ES-I3 (cell line): ENCODE data around the gene EHBP1.

Source experiments
- H3K36me3 ChIP-seq: 2 replicates; pipeline ENCODE4 v1.6.1; 2013; ENCODE audit warnings: mild to moderate bottlenecking, low read length, control low read depth, moderate library complexity; ENCODE audit not compliant: insufficient read depth
- H3K4me1 ChIP-seq: 2 replicates; pipeline ENCODE4 v1.6.1; 2013; ENCODE audit warnings: mild to moderate bottlenecking, control low read depth, low read length; ENCODE audit not compliant: insufficient read depth
- H3K9ac ChIP-seq: 2 replicates; pipeline ENCODE4 v1.6.1; 2013; ENCODE audit warnings: low read depth, mild to moderate bottlenecking, low read length, moderate library complexity
- H3K9me3 ChIP-seq: 2 replicates; pipeline ENCODE4 v1.6.1; 2013; ENCODE audit warnings: mild to moderate bottlenecking, low read length, moderate library complexity; ENCODE audit not compliant: control insufficient read depth, insufficient read depth

Gene EHBP1

DNA sequence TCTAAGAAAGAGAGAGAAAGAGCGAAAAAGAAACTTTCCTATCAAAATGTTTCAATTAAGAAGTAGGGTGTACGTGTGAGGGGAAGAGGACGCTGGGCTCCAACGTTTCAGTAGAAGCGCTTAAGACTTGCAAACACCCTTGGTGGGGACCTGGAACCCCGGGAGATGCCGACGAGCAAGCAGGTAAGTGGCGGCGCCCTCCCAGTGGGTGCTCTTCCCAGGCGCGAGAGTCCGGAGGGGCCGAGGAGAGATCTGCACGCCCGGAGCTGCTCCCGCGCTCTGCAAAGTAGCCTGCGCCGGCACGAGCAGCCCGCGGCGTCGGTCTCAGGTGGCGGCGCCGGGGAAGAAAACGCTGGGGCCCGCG lies 344.4 kb downstream of the EHBP1 start:
- no peaks in the 10 kb centered on the region for H3K9me3 ChIP-seq
- H3K36me3 ChIP-seq, result no peaks in the 10 kb centered on the region
- peak overlapping the region; percentile 61 for H3K9ac ChIP-seq
- H3K4me1 ChIP-seq, result peaks cover 24% of the 10 kb centered on the region

DNA sequence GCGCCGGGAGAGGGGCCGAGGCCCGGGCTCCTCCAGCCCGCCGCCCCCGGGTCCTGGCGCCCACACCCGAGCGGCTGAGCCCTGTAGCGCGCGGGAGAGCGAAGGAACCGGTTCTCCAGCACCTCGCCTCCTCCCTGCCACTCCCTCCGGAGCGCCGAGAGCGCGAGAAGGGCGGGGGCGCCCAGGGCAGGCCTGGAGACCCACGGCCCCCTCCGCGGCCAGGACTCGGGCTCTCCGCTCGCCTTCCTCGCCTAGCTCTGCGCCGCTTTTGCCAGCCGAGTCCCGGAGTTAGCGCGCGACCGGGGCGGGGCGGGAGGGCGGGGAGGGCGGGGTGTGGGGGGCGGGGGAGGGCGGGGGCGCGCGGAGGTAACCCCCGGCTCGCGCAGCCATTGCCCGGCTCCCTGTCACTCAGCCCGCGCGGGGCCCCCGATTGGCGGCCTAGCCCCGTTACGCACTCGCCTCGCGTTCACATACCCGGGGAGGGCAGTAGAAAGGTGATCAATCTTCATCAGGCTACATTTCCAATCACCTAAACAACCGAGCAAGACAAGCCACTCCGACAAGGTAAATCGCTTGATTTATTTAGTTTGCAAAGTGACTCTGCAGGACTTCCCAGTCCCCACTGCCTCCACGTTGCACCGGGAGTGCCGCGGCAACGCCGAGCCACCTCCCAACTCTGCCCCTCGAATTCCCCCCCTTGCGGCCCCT lies 345.0 kb downstream of the EHBP1 start, which contains the start of gene OTX1:
OTX1 (plus strand) TSS at position 497 of the 708 bp plus-strand sequence. CDS start 2,161 bp downstream, outside the sequence.
- Histone ChIP-seq H3K4me1 (peaks cover 20% of the 10 kb centered on the region), H3K36me3 (no peaks in the 10 kb centered on the region), H3K9ac (peak within 1 kb of the TSS; percentile 66), H3K9me3 (no peaks in the 10 kb centered on the region)

DNA sequence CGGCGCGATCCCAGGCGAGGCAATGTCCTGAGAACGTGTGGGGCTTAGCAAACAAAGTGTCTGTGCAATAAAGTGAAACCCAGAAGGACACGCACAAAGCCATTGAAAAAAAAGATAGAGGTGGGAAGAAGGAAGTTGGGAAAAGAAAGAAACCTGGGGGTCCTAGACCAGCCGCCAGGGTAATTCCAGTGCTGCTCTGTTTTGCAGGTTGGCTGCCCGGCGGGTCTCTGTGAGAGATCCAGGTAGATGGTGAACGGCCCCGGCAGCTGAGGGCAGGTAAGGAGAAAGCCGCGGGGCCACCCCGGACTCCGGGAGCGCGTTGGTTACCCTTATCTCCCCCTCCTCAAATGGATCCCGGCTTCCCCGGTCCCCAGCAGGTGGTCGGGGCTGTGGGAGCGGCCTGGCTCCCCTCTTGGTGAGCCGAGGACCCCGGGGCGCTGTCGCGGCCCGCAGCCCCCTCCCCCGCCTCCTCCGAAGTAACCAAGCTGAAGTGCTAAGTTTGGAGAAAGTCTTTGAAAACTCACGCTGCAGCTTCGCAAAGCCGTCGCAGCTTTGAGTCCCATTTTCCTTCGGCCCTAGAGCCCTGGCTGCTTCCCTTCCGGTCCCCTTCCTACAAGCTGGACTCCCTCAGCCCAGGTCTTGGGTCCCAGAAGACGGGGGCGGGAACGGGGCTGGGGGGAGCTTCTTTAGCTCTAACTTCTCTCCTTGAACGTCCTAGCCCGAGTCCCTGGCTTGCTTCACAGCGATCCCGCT lies 345.7 kb downstream of the EHBP1 start:
- H3K9ac ChIP-seq, result peak overlapping the region; percentile 66
- H3K9me3 ChIP-seq, result no peaks in the 10 kb centered on the region
- H3K36me3 ChIP-seq, result no peaks in the 10 kb centered on the region
- peaks cover 15% of the 10 kb centered on the region for H3K4me1 ChIP-seq

DNA sequence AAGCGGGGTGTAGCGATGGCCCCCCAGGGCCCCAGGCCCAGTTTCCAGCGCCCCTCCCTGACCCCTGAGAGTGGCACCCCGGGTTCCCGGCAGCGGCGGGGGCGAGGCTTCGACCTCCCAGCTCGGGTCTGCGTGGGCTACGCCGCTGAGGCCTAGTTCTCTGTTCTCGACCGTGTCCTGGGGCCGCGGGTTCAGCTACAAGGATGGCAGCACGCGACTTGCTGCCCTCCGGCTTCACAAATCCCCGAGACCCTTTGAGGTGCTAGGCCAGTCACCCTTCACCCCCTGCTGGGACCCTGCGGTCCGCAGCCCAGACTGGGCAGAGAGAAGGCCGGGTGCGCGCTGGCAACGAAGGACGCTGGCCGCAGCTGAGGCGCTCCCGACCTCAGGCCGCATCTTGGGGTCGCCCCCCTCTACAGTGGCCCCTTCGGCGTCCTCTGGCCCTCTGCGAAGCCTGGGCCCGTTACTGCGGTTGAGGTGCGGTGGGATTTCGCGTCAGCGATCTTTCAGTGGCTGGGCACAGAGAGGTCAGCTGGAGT lies 346.4 kb downstream of the EHBP1 start:
- no peaks in the 10 kb centered on the region for H3K9me3 ChIP-seq
- H3K36me3 ChIP-seq, result no peaks in the 10 kb centered on the region
- peak overlapping the region; percentile 25 for H3K9ac ChIP-seq
- H3K4me1 ChIP-seq, result peaks cover 14% of the 10 kb centered on the region

DNA sequence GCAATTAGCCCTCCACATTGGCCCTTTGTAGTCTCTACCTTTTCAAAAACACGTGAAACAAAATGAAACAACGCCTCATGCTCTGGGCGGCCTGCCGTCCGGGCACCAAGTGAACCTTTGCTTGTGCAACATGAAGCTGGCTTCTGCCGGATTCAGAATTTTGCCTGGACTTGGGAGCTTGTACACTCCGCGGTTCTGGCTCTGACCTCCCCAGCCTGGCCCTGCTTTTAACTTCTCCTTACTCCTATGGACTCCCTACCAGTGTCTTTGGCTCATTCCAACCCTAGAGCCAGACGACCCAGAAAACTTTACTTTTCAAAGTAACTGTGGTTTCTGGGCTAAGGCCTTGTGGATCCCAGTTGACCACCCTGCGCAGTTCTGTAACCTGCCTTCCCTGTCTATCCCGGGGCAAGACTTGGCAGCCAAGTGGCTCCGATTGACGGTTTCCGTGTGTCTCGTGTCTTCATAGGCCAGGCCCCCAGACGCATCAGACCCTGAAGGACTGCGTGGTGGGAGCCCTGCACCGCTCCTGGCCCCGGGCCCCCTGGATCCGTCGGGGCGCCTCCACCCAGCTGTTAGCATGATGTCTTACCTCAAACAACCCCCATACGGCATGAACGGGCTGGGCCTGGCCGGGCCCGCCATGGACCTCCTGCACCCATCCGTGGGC lies 347.0 kb downstream of the EHBP1 start:
- H3K9me3 ChIP-seq, result no peaks in the 10 kb centered on the region
- H3K9ac ChIP-seq, result peak overlapping the region; percentile 25
- H3K36me3 ChIP-seq, result no peaks in the 10 kb centered on the region
- H3K4me1 ChIP-seq, result peaks cover 14% of the 10 kb centered on the region

DNA sequence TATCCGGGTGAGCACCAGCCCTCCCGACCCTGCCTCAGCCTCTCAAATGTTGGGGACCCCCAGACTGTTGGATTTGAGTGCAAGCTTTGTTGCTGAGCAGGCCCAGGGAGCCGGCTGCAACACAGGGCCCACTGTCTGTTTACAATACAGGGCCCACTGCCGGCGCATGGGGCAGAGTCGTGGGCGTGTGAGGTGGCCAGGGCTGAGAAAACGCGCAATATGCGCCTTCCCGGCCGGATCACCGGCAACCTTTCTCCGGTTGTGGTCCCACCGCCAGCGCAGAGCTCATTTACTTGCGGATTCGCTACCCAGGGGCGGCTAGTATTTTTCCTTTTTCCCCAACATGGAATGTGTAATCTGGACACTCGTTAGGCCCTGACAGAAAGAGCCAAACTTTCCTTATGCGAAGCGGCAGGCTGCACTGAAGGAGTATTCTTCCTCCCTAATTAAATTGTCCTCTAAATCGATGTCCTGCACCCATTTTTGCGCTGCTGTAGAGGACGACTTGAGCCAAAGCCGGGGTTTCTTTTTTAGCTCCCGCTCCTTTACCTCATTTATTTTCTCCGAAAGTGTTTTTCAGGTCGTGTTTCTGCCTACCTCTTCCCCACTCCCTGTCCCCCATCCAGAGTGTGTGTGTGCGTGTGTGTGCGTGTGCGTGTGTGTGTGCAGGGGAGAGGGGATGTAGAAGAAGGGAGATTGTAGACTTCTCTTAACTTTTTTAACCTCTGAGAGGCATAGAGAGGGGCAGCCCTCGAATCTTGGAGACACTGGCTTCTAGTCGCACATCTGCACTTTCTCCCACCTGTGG lies 347.8 kb downstream of the EHBP1 start:
- Histone ChIP-seq H3K4me1 (peaks cover 14% of the 10 kb centered on the region), H3K9ac (peak overlapping the region; percentile 26; the same call in 1 of the 2 replicates), H3K9me3 (no peaks in the 10 kb centered on the region), H3K36me3 (no peaks in the 10 kb centered on the region)

DNA sequence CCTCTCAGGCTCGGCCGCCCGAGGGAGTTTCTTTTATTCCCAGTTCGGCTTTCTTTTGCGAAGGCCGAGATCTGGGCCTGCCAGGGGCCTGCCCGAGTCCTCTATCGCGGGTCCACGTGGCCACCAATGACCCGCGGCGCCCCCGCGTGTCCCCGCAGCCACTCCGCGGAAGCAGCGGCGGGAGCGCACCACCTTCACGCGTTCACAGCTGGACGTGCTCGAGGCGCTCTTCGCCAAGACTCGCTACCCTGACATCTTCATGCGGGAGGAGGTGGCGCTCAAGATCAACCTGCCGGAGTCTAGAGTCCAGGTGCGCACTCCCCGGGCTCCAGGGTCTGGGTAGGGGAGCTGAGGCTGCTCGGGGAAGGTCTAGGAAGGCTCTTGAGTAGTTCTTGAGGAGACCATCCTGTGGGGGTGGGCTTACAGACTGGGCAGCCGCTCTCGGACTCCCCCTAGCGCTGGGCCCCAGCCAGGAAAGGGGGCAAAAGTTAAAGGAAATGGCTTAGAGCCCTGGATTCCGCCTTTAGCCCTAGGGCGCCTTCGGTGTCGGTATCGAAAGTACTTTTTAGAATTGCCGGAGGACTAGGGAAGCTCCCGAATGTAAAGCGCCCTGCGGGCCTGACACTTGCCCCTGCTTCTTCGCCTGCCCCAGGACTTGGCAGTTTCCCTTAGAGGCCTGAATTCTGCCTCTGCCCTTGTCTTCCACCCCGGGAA lies 348.5 kb downstream of the EHBP1 start:
- H3K4me1 ChIP-seq, result peaks cover 14% of the 10 kb centered on the region
- H3K9me3 ChIP-seq, result no peaks in the 10 kb centered on the region
- peak overlapping the region; percentile 26; the same call in 1 of the 2 replicates for H3K9ac ChIP-seq
- no peaks in the 10 kb centered on the region for H3K36me3 ChIP-seq

DNA sequence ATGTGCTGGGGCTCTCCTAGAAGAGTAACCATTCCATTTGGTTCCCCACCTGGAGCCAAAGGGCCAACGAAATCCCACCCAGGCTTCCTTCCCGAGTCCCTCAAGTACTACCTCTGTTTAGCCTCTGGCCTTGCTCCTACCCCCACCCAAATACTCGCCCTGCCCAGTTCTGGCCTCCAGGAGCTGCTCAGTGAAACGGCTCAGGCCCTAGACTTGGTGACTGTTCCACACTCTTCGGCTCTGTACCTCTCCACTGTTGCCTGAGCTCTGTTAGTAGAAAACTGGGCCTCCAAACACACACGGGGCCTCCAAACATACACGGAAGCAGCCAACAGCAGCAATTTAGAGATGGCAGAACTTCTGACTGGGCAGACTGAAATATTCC lies 349.3 kb downstream of the EHBP1 start:
- no peaks in the 10 kb centered on the region for H3K36me3 ChIP-seq
- no peaks in the 10 kb centered on the region for H3K9me3 ChIP-seq

DNA sequence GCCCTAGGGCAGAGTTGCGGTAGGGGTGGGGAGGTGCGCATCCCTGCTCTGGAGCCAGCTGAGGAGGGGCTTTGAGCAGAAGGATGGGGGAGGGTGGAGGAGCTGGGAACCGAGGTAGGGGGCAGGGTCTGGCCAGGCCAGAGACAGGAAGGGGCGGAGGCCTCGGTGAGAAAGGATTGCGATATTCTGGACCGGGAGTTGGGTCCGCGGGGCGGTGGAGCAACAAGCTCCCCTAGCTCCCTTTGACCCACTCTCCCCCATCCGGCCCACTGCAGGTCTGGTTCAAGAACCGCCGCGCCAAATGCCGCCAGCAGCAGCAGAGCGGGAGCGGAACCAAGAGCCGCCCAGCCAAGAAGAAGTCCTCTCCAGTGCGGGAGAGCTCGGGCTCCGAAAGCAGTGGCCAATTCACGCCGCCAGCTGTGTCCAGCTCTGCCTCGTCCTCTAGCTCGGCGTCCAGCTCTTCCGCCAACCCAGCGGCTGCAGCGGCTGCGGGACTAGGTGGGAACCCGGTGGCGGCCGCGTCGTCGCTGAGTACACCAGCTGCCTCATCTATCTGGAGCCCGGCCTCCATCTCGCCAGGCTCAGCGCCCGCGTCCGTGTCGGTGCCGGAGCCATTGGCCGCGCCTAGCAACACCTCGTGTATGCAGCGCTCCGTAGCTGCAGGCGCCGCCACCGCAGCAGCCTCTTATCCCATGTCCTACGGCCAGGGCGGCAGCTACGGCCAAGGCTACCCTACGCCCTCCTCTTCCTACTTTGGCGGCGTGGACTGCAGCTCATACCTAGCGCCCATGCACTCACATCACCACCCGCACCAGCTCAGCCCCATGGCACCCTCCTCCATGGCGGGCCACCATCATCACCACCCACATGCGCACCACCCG lies 350.0 kb downstream of the EHBP1 start:
- no peaks in the 10 kb centered on the region for H3K36me3 ChIP-seq
- H3K9ac ChIP-seq, result peak overlapping the region; percentile 38; the same call in 1 of the 2 replicates
- H3K9me3 ChIP-seq, result no peaks in the 10 kb centered on the region
- peaks cover 14% of the 10 kb centered on the region for H3K4me1 ChIP-seq

More for the DNA sequence above, 349.3 kb downstream of the EHBP1 start:
- Histone ChIP-seq H3K9ac (no peak overlapping the region), H3K4me1 (peaks cover 14% of the 10 kb centered on the region)

DNA sequence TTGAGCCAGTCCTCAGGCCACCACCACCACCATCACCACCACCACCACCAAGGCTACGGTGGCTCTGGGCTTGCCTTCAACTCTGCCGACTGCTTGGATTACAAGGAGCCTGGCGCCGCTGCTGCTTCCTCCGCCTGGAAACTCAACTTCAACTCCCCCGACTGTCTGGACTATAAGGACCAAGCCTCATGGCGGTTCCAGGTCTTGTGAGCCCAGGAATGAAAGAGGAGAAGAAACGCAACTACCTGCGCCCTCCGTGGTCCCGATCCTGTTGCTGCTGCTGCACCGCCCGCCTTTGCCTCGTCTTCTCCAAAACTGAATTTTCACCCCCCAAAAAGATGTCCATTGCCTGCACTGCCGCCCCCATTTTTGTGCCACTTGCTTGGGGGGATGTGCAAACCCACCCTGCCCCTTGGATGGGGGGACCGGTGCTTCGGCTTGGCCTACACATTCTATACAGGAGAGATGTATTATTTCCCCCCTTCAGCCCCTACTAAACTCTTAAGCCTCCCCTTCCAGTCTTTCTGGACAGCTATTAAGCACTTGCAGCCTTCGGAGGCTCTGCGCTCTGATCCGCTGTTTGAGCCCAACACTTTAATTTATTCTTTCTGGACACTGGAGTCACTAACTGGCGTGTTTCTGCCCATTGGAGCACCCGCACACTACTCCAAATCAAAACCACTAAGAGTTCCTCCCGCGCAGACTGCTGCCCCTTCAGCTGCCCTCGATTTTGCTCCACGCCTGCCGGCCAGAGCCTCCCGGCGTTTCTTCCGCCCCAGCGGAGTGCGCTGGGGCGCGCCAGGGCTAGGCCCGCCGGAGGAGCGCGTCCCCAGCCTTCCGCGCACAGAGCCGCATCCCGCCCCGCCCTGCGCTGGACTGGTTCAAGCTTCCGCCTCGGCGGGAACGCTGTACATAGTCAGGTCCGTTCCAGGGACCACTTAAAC lies 350.9 kb downstream of the EHBP1 start:
- Histone ChIP-seq H3K4me1 (peaks cover 14% of the 10 kb centered on the region), H3K36me3 (no peaks in the 10 kb centered on the region), H3K9me3 (no peaks in the 10 kb centered on the region), H3K9ac (peak overlapping the region; percentile 26; the same call in 1 of the 2 replicates)

DNA sequence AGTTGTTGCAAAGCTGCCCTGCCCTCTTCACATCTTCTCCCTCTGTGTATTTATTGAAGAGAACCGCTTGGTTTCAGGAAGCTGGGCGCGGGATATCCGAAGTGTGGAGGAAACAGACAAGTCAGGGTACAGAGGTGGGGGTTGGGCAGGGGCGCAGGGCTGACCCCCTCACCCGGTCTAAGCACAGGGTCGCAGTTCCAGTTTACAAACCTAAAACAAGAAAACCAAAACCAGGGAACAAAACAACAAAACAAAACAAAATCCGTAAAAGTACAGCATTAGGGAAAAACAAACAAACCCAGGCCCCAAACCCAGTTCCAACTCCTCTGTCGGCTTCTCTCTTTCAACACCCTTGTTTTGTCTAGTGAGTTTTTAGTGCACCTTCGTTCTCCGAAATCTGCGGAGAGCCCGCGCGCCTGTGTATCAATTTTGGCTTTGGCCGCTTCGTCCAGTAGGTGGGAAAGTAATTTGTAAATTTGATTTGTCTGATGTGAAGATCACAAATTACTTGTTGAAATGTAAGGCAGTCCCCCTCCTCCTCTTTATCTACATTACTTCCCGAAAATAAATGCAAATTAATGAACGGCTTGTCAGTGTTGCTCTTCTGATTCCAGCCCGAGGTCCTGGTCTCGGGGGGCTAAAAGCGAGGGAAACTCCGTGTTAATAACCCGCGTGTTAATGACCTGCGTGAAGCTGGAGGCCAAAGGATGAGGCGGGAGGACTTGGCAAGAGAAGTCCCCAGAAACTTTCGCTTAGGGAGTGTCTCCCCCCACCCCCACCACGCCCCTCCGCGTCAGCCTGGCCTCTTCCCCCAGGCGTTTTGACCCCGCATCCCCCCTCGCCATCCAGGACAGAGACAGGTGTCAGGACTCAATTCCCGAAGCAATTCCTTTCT lies 352.0 kb downstream of the EHBP1 start:
- Histone ChIP-seq H3K36me3 (no peaks in the 10 kb centered on the region), H3K4me1 (peaks cover 12% of the 10 kb centered on the region), H3K9ac (peak overlapping the region; percentile 17; the same call in 1 of the 2 replicates), H3K9me3 (no peaks in the 10 kb centered on the region)
